PC-3 (cell line): ENCODE measurements around the gene SOX5.

Source experiments
- EZH2phosphoT487 ChIP-seq: fragments of 300-600 bp; sonication (generic); IDR thresholded peaks from 2 replicates; pipeline ENCODE4 v1.6.1; 2018; ENCODE audit warnings: mild to moderate bottlenecking, antibody characterized with exemption, low read length, borderline replicate concordance
- TF ChIP-seq, protein P1 (sequence below): fragments of 300-600 bp; sonication (generic); conservative IDR thresholded peaks from 2 replicates; pipeline ENCODE4 v1.5.1; 2017; ENCODE audit warnings: antibody characterized with exemption, low read depth, mild to moderate bottlenecking, low read length

- TF ChIP-seq, protein P1, sequence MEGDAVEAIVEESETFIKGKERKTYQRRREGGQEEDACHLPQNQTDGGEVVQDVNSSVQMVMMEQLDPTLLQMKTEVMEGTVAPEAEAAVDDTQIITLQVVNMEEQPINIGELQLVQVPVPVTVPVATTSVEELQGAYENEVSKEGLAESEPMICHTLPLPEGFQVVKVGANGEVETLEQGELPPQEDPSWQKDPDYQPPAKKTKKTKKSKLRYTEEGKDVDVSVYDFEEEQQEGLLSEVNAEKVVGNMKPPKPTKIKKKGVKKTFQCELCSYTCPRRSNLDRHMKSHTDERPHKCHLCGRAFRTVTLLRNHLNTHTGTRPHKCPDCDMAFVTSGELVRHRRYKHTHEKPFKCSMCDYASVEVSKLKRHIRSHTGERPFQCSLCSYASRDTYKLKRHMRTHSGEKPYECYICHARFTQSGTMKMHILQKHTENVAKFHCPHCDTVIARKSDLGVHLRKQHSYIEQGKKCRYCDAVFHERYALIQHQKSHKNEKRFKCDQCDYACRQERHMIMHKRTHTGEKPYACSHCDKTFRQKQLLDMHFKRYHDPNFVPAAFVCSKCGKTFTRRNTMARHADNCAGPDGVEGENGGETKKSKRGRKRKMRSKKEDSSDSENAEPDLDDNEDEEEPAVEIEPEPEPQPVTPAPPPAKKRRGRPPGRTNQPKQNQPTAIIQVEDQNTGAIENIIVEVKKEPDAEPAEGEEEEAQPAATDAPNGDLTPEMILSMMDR: no peak
- TF ChIP-seq EZH2phosphoT487: no peak
Measured at GRCh38 chr12:23751641-23752040, 197.8 kb downstream of the SOX5 start.
